ENCODE data around the gene PPIF. TPM values are rescaled to one million over a fixed set of nuclear protein-coding genes. Genes with fewer than 3 reads are reported as not detected.
"Not testable (repeated sequence)": the region's sequence is repeated elsewhere in the genome, so short reads cannot be mapped to it uniquely, and the experiment has no call there.

Gene PPIF
- total RNA-seq, 3 donors from 2014 or later = 16.0 to 39.3 (median 30.7) TPM

GRCh38 chr10:79335470-79336235 lies 11.6 kb upstream of the PPIF start:
- no peaks in the 10 kb centered on the region for H3K27me3 ChIP-seq
- no peak overlapping the region for H3K27ac ChIP-seq
- TF ChIP-seq, protein P1, sequence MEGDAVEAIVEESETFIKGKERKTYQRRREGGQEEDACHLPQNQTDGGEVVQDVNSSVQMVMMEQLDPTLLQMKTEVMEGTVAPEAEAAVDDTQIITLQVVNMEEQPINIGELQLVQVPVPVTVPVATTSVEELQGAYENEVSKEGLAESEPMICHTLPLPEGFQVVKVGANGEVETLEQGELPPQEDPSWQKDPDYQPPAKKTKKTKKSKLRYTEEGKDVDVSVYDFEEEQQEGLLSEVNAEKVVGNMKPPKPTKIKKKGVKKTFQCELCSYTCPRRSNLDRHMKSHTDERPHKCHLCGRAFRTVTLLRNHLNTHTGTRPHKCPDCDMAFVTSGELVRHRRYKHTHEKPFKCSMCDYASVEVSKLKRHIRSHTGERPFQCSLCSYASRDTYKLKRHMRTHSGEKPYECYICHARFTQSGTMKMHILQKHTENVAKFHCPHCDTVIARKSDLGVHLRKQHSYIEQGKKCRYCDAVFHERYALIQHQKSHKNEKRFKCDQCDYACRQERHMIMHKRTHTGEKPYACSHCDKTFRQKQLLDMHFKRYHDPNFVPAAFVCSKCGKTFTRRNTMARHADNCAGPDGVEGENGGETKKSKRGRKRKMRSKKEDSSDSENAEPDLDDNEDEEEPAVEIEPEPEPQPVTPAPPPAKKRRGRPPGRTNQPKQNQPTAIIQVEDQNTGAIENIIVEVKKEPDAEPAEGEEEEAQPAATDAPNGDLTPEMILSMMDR (IDR thresholded peaks at IDR 0.05) = no peak
- no peak for TF ChIP-seq POLR2AphosphoS5 (IDR thresholded peaks at IDR 0.05)
- TF ChIP-seq POLR2A (IDR thresholded peaks at IDR 0.05) = no peak
- H3K9me3 ChIP-seq = no peaks in the 10 kb centered on the region
- H3K36me3 ChIP-seq = no peaks in the 10 kb centered on the region
- intact Hi-C loops (cut with DNase I; ENCODE audit: low total_unique reads) = no loop called here
- H3K4me1 ChIP-seq = no peaks in the 10 kb centered on the region
- DNase-seq (ENCODE audit: low spot score in 2 of 2) = no peak
- H3K4me3 ChIP-seq = no peak overlapping the region

DNA sequence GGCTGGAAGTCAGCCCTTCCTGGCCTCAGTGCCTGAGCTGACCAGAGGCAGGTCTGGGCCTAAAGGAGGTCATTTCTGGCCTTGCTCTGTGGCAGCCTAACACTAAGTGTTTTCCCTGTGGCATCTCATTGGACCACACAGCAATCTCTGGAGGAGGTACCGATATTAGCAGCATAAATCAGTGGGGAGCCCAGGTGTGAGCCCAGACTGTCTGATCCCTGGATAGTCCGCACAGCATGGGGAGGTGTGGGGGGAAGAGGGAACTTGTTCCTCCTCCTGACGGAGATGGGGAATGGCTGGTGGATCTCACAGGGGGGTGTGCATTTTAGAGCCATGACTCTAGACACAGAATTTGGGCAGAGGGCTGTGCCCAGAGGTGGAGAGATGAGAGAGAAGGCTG lies 11.0 kb upstream of the PPIF start:
- no peak overlapping the region for H3K27ac ChIP-seq
- H3K36me3 ChIP-seq = no peaks in the 10 kb centered on the region
- no peaks in the 10 kb centered on the region for H3K4me1 ChIP-seq
- H3K27me3 ChIP-seq = no peaks in the 10 kb centered on the region
- no peaks in the 10 kb centered on the region for H3K9me3 ChIP-seq
- intact Hi-C loops (cut with DNase I; ENCODE audit: low total_unique reads) = no loop called here
- TF ChIP-seq POLR2AphosphoS5 (IDR thresholded peaks at IDR 0.05) (no peak), POLR2A (IDR thresholded peaks at IDR 0.05) (no peak)
- TF ChIP-seq, protein P1 (IDR thresholded peaks at IDR 0.05) = no peak
- H3K4me3 ChIP-seq = no peak overlapping the region
- DNase-seq (ENCODE audit: low spot score in 2 of 2) = no peak

DNA sequence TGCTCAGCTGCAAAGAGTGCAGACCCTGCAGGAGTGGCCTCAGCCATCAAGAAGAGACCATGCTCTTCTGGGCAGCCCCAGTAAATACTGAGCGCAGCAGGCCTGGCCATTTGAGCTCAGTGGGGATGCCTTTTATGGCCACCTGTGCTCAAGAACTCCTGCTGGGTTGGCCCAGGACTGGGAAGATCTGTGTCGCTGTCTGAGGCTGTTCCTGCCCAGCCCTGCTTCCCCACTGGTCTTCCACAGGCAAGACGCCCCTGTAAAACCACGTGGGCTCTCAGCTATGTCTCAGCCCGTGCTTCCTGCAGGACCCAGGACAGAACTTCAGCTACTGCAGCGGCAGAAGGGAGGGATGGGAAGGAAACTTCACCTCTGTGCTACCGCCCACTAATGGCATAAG lies 10.5 kb upstream of the PPIF start:
- TF ChIP-seq POLR2AphosphoS5 (IDR thresholded peaks at IDR 0.05) = no peak
- TF ChIP-seq POLR2A (IDR thresholded peaks at IDR 0.05) = no peak
- TF ChIP-seq, protein P1 (IDR thresholded peaks at IDR 0.05) = no peak
- DNase-seq (ENCODE audit: low spot score in 2 of 2) = no peak
- no peak overlapping the region for H3K27ac ChIP-seq
- no peaks in the 10 kb centered on the region for H3K27me3 ChIP-seq
- intact Hi-C loops (cut with DNase I; ENCODE audit: low total_unique reads) = no loop called here
- H3K9me3 ChIP-seq = no peaks in the 10 kb centered on the region
- H3K36me3 ChIP-seq = no peaks in the 10 kb centered on the region
- H3K4me3 ChIP-seq = no peak overlapping the region
- H3K4me1 ChIP-seq = no peaks in the 10 kb centered on the region

GRCh38 chr10:79337783-79338469 lies 9.3 kb upstream of the PPIF start:
- DNase-seq (ENCODE audit: low spot score in 2 of 2); H3K4me3 ChIP-seq; H3K27ac ChIP-seq; H3K9me3 ChIP-seq; intact Hi-C loops (cut with DNase I; ENCODE audit: low total_unique reads); H3K36me3 ChIP-seq; H3K4me1 ChIP-seq; H3K27me3 ChIP-seq: not testable (repeated sequence)

GRCh38 chr10:79339266-79339665 lies 8.0 kb upstream of the PPIF start:
- DNase-seq (ENCODE audit: low spot score in 2 of 2) = no peak
- Histone ChIP-seq H3K9me3 (no peaks in the 10 kb centered on the region), H3K27me3 (no peaks in the 10 kb centered on the region), H3K36me3 (no peaks in the 10 kb centered on the region), H3K4me1 (no peaks in the 10 kb centered on the region), H3K27ac (no peak overlapping the region), H3K4me3 (no peak overlapping the region)
- TF ChIP-seq POLR2A (IDR thresholded peaks at IDR 0.05) (no peak), POLR2AphosphoS5 (IDR thresholded peaks at IDR 0.05) (no peak)
- TF ChIP-seq, protein P1 (IDR thresholded peaks at IDR 0.05) = no peak
- intact Hi-C loops (cut with DNase I; ENCODE audit: low total_unique reads) = no loop called here

Data from breast epithelium (tissue), 4 donors.